ENCODE data around the gene SLC35D1.

SLC35D1 gene

DNA sequence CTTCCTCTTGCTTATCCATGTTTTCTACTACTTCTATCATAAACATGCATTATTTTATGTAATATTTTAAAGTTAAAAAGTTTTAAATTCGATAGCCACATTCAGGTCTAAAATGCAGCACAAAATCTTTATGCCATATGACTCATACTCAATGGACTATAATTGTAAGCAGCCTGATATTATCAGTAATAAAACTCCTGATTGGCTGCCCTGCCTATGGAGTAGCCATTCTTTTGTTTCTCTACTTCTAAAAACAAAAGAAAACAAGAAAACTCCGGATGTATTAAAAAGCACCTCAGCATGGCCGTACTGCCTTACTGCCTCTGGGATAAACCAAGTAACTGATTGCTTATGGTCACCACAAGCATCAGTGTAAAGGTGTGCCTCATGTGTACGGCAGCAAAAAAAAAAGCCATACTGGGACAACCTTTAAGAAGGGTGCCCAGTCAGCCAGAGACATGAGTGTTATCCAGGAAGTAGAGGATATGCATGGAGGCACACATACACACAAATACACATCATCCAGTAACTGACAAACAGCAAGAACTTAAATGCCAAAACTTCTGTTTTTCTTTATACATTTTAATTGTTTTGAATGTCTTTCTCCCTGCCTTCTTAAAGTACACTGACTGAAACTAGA, 9.2 kb downstream of the SLC35D1 start:
- no peak for DNase-seq (ENCODE audit: low read depth in 2 of 2)

DNA sequence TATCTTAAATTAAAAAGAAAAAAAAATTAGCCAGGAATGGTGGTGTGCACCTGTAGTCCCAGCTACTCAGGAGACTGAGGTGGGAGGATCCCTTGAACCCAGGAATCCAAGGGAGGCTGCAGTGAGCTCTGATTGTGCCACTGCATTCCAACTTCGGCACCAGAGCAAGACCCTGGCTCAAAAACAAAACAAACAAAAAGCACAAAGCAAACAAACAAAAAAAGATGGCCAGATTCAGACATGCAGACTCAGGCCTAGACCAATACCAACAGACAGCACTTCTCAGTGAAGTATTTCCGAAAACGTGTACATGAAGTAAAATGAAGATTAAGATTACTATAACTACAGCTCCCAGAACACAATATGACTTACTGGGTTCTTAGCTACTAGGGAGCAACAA, 10.6 kb downstream of the SLC35D1 start:
- no peak for DNase-seq (ENCODE audit: low read depth in 2 of 2)

DNA sequence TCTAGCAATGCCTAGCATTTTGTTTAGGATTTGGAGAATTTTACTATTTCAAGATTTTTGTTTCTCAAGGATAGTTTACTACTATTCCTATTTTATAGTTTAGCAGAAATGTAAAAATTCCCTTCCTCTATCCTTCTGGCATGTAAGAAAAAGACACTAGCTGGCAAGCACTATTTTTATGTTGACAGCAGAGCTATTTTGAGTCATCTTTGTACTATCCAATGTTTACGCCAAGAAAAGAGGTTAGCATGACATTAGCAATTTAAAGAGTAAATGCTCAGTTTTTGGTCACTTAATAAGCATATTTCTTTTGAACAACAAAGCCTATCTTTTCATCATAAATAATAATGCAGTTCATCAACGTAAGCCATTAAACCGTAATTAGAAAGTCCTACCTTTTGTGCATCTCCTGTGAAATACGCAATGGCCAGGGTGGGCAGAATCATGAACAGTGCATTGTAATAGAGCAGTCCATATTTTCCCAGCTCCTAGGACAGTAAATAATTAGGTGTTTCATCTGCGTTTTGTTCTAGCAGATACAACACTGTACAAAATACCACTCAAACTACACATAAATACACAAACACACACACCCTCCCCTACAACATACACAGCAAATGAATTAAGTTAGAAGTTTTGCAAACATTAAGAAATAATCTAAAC, 12.0 kb downstream of the SLC35D1 start:
- DNase-seq (ENCODE audit: low read depth in 2 of 2) = no peak

DNA sequence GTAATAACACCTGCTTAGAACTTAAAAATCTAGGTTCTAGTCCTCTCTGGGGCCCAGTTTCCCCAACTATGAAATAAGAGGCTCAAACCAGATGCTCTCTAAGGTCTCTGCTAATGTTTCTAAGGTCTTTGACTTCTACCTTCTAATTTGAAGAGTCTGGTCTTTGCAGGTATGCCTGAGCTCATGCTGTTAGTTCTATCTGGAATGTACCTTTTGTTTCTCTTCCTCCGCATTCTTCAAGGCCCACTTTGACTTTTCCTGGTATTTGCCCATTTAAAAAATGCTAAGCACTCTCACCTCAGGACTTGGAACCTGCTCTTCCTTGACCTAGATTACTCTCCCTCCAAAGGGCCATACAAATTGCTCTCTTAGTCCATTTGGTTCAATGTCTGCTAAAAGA, 13.5 kb downstream of the SLC35D1 start:
- no peak for DNase-seq (ENCODE audit: low read depth in 2 of 2)

DNA sequence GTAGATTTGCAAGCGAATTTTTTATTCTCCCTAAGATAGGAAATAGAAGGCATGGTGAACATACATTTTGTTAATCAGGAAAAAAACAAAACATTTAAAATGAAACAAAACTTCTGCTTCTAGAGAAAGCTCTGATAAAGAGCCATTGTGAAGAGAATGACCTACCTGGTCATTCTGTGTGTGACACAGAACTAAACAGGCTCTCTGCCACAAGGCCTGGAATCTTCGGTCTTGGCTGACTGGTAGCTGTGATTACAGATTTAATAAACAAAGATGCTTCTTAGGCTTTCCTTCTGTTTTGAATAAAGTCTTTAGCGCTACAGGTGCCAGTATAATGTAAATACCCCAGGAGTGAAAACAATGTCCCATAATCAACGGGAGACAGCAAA, 22.1 kb downstream of the SLC35D1 start:
- no peak for DNase-seq (ENCODE audit: low read depth in 2 of 2)

DNA sequence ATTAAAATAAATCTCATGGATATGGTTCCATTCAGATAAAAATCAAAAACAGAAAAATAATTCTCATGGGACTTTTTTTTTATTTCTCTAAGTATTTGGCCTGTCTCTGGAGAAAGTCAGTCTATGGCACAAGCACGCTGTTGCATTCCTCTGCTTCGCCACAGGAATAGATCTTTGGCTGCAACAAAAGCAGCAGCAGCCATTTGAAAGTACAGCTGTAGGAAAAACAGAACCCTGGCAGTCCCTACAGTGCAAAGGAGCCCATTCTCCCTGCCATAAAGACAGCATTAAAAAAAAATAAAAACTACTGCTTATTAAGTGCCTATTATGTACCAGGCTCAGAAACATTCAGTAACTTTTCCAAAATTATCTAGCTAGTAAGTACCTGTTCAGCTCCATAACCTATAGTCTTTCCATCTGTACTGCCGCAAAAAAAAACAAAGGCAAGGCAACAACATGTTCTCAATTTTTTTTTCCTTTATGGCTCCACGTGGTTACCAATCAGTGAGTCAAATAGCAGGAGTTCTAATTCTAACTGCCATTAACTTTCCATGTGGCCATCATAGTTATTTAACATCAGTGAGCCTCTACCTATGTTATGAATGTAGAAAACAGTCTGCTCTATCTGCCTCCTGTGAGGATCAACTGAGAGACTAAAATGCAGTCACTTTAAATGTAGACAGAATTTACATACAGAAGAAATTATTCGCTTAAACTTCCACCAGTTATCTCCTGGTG, 22.7 kb downstream of the SLC35D1 start:
- no peak for DNase-seq (ENCODE audit: low read depth in 2 of 2)

DNA sequence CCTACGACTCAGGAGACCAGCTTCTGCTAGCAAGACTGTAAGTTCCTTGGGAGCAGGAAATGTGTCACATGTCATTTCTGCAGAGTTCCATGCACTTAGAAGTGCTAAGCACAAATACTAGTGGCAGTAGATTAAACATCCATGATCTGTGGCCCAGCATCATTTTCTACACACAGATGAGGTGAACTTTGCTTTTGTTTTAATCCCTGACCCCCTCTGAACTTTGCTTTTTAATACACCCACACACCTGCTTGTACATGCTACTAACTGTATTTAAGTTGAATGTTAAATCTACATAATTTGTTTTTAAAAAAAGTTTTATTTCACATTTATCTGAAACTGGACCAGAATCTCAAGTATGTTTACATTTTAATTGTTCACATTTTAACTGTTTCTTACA, 24.5 kb downstream of the SLC35D1 start:
- DNase-seq (ENCODE audit: low read depth in 2 of 2) = no peak

DNA sequence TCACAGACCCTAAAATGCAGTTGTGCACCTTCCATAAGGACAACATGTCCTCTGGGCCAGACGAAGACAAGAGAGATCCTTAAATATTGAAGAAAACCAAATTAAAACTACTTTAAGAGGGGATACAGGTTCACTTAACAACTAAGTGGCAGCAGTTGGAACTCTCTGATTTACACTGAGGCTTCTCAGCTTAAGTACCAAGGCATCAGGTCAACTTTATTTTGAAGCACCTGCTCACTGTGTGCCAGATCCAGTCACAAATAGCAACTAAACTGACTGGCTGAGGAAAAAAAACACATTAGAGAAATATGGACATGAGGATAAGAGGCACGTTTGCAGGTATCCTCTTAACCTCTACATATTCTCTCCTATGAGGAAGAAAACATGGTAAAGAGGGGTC, 33.2 kb downstream of the SLC35D1 start:
- no peak for DNase-seq (ENCODE audit: low read depth in 2 of 2)

DNA sequence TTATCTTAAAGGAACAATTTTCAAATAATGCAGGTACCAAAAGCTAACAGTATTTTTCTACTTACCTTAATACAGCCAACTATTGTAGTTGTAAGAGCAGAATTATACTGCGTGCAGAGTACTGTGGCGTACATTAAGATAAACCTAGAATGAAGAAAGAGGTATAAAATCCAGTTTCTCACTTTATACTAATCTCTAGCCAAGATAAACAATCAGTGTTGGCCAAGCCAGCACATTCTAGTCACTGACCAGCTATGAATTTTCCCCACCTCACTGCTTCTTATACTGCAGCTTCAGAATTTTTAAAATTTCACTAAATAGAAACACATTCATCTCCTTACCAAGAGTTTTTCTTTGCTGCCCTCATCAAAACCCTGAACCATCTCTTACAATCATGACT, 33.6 kb downstream of the SLC35D1 start:
- no peak for DNase-seq (ENCODE audit: low read depth in 2 of 2)

DNA sequence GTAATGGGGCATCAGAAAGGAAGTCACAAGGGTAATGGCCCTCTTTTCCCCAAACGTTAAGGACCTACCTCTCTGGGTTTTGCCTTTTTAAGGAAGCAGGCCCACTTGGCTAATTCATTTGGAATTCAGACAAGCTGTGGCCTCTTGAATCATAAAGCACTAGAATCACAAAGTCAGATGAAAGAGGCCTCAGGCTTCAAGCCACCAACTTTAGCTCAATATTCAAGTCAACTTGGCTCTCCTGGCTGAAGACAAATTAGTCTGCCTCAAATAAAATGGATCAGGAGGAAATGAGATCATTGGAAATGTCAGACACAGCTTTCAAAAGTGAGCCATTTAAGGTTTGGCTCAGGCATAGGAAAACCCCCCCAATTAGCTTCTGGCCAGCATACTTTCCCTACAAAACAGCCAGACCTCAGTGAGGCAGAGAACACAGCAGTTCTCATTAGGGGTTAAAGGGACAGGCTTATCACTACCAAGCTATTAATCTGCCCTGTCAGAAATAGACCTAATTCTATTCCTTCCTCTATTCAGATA, 34.3 kb downstream of the SLC35D1 start:
- no peak for DNase-seq (ENCODE audit: low read depth in 2 of 2)

DNA sequence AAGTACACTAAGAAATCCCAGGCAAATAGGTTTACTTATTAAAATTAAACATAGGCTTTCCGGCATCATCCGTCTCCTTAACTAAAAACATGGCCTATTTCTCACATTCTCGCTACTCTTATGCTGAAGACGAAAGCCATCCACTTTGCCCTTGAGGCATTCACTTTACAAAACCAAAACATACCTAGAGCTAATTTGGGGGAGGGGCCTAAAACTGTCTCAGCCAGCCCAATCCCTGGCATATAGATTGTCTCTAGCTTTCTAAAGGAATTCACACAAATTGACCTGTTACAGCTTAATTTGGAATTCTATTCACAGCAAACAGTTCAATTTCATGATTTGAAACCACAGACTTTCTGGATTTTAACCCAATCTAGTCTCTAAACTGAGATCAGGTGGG, 34.8 kb downstream of the SLC35D1 start:
- DNase-seq (ENCODE audit: low read depth in 2 of 2) = no peak

DNA sequence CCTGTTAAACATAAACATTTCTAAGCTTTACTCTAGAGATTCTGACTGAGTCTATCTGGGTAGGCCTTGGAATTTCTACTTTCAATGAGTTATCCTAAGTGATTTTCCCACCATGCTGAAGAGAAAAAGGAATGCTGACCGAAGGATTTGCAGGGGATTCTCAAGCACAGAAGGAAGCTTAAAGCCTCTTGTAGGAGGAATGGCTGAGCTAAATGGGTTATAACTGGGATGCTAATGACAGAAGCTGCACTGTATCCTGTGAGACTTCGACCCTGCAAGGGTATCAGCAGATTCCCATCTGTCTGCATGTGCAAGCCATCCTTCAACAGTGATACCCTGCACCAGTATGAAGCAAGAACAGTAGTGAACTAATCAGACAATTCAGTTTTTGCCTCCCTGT, 35.4 kb downstream of the SLC35D1 start:
- DNase-seq (ENCODE audit: low read depth in 2 of 2) = no peak

DNA sequence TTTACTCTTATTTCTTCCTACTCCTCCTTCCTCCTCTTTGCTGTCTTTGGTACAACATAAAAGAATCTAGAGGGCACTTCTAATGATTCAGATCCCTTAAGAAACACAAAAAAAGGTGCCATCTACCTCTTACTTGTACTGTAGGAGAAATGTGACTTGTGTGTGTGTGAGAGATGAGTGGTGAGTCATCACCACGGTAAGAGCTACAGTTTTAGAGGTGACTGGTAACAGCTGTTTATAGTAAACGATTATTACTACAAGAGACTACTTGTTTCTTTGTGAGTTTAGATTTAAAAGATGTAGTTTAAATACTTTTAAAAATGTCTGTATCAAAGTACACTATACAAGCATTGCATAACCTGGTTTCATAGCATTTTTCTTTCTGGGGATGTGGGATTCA, 40.4 kb downstream of the SLC35D1 start:
- DNase-seq (ENCODE audit: low read depth in 2 of 2) = no peak

DNA sequence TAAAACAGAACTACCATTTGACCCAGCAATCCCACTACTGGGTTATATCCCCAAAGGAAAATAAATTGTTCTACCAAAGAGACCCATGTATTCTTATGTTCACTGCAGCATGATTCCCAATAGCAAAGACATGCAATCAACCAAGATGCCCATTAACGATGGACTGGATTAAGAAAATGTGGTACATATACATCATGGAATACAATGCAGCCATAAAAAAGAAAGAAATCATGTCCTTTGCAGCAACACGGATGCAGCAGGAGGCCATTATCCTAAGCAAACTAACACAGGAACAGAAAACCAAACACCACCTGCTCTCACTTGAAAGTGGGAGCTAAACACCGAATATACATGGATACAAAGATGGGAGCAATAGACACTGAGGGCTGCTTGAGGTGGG, 44.2 kb downstream of the SLC35D1 start:
- no peak for DNase-seq (ENCODE audit: low read depth in 2 of 2)

DNA sequence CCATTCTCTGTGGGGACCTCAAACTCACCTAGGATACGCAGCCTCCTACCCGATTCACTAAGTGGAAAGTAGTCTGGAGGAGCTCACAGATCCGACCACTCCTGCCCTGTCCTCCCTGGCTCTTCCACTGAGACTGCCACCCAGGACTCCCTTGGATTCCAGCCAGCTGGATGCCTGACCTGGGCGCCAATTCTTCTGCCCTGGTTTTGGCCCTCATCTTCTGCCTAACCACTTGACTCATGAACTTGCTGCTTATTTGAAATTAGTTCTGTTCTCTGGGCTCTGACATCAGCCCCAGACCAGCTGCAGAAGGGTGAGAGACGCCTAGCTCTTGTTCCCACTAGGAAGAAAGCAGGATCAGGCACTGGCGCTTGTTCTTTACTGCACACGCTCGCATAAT, 48.9 kb downstream of the SLC35D1 start:
- no peak for DNase-seq (ENCODE audit: low read depth in 2 of 2)

DNA sequence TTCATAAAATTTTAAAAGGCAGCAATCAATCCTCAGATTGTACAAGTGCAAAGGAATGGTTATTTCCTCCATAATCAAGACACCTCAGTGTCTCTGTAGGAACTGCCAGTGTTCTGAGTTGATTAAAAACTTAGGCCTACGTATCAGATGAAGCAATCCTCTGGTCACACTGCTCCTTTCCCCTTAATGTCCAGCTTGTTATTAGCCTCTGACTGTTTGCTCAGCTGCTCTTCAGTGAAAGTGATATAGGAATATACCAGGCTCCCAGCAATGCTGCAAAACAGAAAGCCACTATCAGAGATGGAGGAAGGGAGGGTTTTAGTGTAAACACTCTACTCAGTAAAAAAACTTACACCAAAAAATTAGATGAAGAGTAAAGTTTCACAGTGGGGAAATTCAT, 49.8 kb downstream of the SLC35D1 start:
- DNase-seq (ENCODE audit: low read depth in 2 of 2) = no peak

DNA sequence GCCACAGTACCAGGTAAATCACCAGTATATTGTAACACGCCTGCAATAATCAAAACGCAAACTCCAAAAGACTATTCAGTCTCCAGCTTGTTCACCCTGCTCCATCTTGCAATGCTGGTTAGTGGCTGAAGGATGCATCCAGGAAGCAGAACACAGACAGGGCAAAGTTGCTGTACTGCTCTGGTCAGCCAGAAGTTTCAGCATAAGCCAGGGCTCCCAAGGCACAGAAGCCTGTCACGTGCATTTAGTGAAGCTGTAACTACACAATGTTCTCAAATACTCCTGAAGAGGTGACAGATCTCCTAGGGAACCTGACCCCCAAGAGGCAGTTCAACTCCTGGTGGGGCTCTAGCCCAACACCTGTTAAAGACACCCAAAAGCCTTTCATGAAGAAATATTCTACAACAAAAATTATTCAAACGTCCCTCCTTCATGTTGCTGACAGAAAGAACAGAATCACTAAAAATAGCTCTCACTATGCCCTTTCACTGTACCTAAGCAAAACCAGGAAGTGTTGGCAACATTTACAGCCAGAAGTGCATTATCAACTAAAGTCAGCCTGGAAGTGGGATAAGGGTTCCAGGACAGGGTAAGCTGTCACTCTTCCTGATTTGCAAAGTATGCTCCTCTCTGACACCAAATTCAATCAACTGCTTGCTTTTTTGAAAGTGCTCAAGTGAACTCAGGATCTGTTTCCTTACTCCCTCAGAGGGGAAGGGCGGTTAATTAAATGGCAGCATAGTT, 52.1 kb downstream of the SLC35D1 start:
- DNase-seq (ENCODE audit: low read depth in 2 of 2) = no peak

DNA sequence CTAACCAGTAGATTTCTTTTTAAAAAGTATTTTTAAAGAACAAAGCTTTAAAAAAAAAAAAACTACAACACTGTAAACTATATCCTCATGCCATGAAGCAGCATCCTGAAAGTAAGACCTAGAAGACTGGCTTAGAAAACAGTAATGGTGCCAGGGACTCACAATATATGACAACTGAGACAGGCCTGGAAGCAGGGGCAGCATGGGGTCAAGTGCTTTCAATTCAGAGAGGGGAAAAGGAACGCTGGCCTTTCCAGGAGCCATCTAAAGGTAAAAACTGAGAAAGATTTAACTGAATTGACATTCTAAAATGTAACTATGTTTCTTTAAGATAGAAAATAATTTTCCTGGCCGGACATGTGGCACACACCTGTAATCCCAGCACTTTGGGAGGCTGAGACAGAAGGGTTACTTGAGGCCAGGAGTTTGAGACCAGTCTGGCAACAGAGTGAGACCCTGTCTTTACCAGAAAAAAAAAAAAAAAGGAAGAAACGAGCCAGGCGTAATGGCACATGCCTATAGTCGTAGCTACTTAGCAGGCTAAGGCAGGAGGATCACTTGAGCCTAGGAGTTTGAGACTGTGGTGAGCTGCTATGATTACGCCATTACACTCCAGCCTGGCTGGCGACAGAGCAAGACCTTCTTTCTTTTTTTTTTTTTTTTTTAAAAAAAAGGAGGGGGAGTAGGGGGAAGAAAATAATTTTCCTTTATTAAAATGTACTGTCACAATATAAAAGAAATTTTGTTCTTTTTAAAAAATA, 54.1 kb downstream of the SLC35D1 start:
- DNase-seq (ENCODE audit: low read depth in 2 of 2) = no peak

DNA sequence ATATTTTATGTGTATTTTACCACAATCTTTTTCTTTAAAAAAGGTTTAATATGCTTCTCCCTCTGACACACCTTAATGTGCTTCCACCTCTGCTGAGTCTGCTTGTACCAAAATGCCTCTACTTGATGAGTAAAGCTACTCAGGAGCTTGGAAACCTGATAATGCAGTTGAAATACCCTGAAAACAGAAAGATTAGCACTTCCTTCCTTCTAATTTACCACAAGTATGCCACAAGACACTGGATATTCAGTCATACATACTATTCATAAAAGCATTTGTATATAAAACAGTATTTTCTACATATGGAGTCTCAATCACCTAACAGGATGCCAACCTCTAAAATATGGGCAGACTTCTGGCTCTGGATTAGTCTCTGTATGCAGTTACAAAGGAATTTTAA, 55.0 kb downstream of the SLC35D1 start:
- no peak for DNase-seq (ENCODE audit: low read depth in 2 of 2)

DNA sequence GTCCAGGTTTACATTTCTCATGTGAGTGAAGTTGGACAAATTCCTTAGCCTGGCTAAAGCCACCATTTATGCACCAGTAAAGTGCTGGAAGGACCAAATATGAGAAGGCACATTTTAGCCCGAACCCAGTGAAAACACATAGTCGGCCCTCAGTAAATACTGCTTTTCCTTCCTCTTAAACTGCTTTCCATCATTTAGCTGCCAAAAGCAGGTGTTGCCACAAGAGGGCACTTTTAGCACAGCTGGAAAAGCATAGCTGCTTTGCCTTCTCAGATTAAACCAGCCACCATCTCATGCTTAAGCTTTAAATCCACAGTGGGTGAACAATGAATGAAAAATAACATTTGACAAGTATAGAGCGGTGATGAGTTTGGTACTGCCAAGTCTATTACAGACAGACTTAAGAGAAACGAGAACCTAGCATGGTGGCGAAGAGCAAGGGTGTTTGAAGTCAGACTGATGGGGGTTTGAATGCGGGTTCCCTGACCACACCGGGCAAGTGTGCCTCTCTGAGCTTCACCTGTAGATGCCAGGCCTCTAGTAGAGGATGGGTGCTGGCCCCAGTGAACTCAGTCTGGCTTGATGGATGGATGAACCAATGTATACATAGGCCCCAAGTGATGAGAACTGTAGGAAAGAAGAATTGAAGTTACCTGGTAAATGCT, 57.8 kb downstream of the SLC35D1 start:
- DNase-seq (ENCODE audit: low read depth in 2 of 2) = peak; percentile 11 to 12

DNA sequence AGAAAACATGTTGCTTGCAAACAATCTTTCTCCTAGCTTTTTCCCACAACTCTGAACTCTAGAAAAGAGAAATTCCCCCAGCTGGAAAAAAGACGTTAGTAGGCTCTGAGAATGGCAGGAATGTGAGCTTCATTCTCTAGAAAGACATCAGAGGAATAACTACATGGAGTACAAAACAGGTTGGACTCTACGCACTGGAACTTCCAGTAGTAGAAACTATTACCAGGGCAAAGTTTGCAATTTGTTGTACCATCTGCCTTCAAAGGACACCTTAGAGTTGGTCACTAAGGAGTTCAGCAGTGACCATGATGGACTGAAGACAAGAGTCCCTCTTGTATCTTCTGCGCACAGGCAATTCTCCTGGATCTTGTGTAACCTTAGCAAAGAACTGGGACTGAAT, 60.9 kb downstream of the SLC35D1 start:
- DNase-seq (ENCODE audit: low read depth in 2 of 2) = no peak

Measured in stimulated activated CD8-positive, alpha-beta memory T cell treated with anti-CD3 and anti-CD28 coated beads, Interleukin-2, amount 100 ng/mL, for 1 hour (primary cell).